Measurements from ENCODE around the gene GPRIN2. TPM values are rescaled to one million over a fixed set of nuclear protein-coding genes. Genes with fewer than 3 reads are reported as not detected.

The GPRIN2 gene
- polyA plus RNA-seq, 3 donors: not detected

- Histone ChIP-seq H4K20me1 (ENCODE audit: insufficient read depth, low read length) (no peaks in the 10 kb centered on the region), H3K9ac (ENCODE audit: insufficient read depth, low read length, poor library complexity, severe bottlenecking) (no peak overlapping the region), H3K27ac (ENCODE audit: low read depth in 1 of 2, low read length in 2 of 2) (no peak overlapping the region), H3K79me2 (ENCODE audit: insufficient read depth, low read length) (no peaks in the 10 kb centered on the region), H2AFZ (ENCODE audit: insufficient read depth, low read depth, low read length, poor library complexity, severe bottlenecking) (no peak overlapping the region), H3K4me1 (ENCODE audit: control insufficient read depth in 1 of 2, insufficient read depth in 2 of 2, low read length in 2 of 2) (no peaks in the 10 kb centered on the region), H3K4me3 (replicated peaks in 1 of 3; ENCODE audit: low read depth in 2 of 3, low read length in 3 of 3) (no peak overlapping the region), H3K36me3 (replicated peaks in 1 of 2; ENCODE audit: control insufficient read depth in 1 of 2, insufficient read depth in 2 of 2, low read length in 2 of 2) (no peaks in the 10 kb centered on the region), H3K27me3 (ENCODE audit: control insufficient read depth in 2 of 2, insufficient read depth in 2 of 2, low read length in 2 of 2) (no peaks in the 10 kb centered on the region), H3K9me3 (replicated peaks in 1 of 2; ENCODE audit: control insufficient read depth in 1 of 2, insufficient read depth in 1 of 2, low read length in 2 of 2) (no peaks in the 10 kb centered on the region), H3K4me2 (replicated peaks; ENCODE audit: extremely low read depth, low read length, poor library complexity, severe bottlenecking) (no peak overlapping the region)
- H3K36me3 Mint-ChIP-seq: no peaks in the 10 kb centered on the region
- intact Hi-C loops (cut with micrococcal nuclease): no loop called here
- no peak for DNase-seq
- H3K27ac Mint-ChIP-seq: no peak overlapping the region
- H3K9me3 Mint-ChIP-seq: no peaks in the 10 kb centered on the region
- H3K4me3 Mint-ChIP-seq: no peak overlapping the region
- TF ChIP-seq, protein P1, sequence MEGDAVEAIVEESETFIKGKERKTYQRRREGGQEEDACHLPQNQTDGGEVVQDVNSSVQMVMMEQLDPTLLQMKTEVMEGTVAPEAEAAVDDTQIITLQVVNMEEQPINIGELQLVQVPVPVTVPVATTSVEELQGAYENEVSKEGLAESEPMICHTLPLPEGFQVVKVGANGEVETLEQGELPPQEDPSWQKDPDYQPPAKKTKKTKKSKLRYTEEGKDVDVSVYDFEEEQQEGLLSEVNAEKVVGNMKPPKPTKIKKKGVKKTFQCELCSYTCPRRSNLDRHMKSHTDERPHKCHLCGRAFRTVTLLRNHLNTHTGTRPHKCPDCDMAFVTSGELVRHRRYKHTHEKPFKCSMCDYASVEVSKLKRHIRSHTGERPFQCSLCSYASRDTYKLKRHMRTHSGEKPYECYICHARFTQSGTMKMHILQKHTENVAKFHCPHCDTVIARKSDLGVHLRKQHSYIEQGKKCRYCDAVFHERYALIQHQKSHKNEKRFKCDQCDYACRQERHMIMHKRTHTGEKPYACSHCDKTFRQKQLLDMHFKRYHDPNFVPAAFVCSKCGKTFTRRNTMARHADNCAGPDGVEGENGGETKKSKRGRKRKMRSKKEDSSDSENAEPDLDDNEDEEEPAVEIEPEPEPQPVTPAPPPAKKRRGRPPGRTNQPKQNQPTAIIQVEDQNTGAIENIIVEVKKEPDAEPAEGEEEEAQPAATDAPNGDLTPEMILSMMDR (IDR thresholded peaks at IDR 0.05): no peak
- peaks cover 0 to 5% (median 2%) of the 10 kb centered on the region in 3 donors for H3K27me3 Mint-ChIP-seq (ENCODE audit: low read depth in 3 of 3)
- H3K4me1 Mint-ChIP-seq: no peaks in the 10 kb centered on the region
- WGBS (ENCODE audit: insufficient coverage): 99% methylated on average over 4 of the region's 4 CpGs
These were observed 30.4 kb downstream of the GPRIN2 start for GRCh38 chr10:46525824-46526681.

DNA sequence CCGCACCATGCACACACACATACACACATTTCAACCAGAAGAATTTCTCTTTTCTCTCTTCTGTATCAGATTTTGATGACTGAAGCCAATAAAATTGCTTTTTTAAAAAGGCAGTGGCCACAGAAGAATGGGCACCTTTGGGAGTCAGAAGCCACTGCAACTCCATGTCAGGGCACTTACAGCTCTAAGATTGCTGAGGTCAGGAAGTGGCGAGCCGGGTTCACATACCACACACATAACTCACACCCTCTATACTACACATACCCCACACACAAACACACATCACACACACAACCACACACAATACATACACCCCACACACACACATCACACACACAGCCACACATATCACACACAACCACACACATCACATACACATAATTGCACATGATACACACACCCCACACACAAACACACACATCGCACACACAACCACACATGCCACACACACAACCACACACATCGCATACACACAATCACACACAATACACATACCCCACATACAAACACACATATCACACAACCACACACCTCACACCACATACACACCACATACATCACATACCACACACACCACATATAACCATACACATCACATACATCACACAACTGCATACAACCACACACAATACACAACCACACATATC lies 31.2 kb downstream of the GPRIN2 start:
- TF ChIP-seq, protein P1 (IDR thresholded peaks at IDR 0.05): no peak
- no peak overlapping the region for H2AFZ ChIP-seq (ENCODE audit: insufficient read depth, low read depth, low read length, poor library complexity, severe bottlenecking)
- Mint-ChIP-seq H3K27me3 (ENCODE audit: low read depth in 3 of 3) (no peaks in the 10 kb centered on the region), H3K36me3 (no peaks in the 10 kb centered on the region), H3K9me3 (no peaks in the 10 kb centered on the region), H3K4me1 (no peaks in the 10 kb centered on the region), H3K27ac (no peak overlapping the region), H3K4me3 (no peak overlapping the region)
- H3K4me1 ChIP-seq (ENCODE audit: control insufficient read depth in 1 of 2, insufficient read depth in 2 of 2, low read length in 2 of 2): no peaks in the 10 kb centered on the region
- intact Hi-C loops (cut with micrococcal nuclease): no loop called here
- no peaks in the 10 kb centered on the region for H3K9me3 ChIP-seq (replicated peaks in 1 of 2; ENCODE audit: control insufficient read depth in 1 of 2, insufficient read depth in 1 of 2, low read length in 2 of 2)
- no peak overlapping the region for H3K4me3 ChIP-seq (replicated peaks in 1 of 3; ENCODE audit: low read depth in 2 of 3, low read length in 3 of 3)
- no peak overlapping the region for H3K9ac ChIP-seq (ENCODE audit: insufficient read depth, low read length, poor library complexity, severe bottlenecking)
- no peaks in the 10 kb centered on the region for H3K27me3 ChIP-seq (ENCODE audit: control insufficient read depth in 2 of 2, insufficient read depth in 2 of 2, low read length in 2 of 2)
- WGBS (ENCODE audit: insufficient coverage): 84% methylated on average over 5 of the region's 5 CpGs
- H3K27ac ChIP-seq (ENCODE audit: low read depth in 1 of 2, low read length in 2 of 2): no peak overlapping the region
- no peaks in the 10 kb centered on the region for H4K20me1 ChIP-seq (ENCODE audit: insufficient read depth, low read length)
- H3K36me3 ChIP-seq (replicated peaks in 1 of 2; ENCODE audit: control insufficient read depth in 1 of 2, insufficient read depth in 2 of 2, low read length in 2 of 2): no peaks in the 10 kb centered on the region
- no peak for DNase-seq
- no peaks in the 10 kb centered on the region for H3K79me2 ChIP-seq (ENCODE audit: insufficient read depth, low read length)
- no peak overlapping the region for H3K4me2 ChIP-seq (replicated peaks; ENCODE audit: extremely low read depth, low read length, poor library complexity, severe bottlenecking)
